Measurements from ENCODE around the gene NRL.
A peak's percentile ranks its signal among the peaks of the same experiment; 100 is the strongest.

NRL gene

DNA sequence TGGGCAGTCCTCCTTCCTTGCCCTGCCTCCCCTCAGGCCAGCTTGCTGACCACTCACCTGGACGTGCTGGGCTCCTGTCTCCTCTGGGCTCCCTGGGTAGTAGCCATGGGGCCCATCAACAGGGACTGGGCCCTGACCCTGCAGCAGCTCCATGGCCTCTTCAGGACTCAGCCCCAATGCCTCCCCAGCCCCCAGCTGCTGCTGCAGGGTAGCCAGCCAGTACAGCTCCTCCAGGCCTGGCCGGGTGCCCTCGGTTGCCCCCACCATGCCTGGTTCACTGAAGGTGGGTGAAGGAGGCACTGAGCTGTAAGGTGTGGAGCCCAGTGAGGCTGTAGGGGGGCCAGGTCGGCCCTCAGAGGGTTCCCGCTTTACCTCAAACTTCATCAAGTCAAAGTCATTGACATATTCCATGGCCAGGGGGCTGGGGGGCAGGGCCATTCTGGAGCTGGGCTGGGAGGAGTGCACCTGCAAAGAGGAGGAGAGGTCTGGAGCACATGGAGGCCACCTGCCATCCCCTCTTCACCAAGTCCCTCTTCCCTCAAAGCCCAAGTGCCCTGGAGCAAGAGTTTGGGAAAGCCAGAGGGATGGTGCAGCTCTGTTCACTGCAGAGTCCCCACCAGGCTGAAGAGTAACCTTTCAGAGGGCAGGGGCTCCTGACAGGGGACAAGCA, 32.2 kb downstream of the NRL start:
- no peak overlapping the region for H3K9ac ChIP-seq (ENCODE audit: low read length)
- no peaks in the 10 kb centered on the region for H3F3A ChIP-seq (ENCODE audit: insufficient read depth, low read length)
- H3K4me3 ChIP-seq (ENCODE audit: low read depth, low read length, poor library complexity, severe bottlenecking), result no peak overlapping the region
- no peak for TF ChIP-seq EZH2 (IDR thresholded peaks at IDR 0.05; ENCODE audit: borderline replicate concordance, low read length)
- TF ChIP-seq, protein P1, sequence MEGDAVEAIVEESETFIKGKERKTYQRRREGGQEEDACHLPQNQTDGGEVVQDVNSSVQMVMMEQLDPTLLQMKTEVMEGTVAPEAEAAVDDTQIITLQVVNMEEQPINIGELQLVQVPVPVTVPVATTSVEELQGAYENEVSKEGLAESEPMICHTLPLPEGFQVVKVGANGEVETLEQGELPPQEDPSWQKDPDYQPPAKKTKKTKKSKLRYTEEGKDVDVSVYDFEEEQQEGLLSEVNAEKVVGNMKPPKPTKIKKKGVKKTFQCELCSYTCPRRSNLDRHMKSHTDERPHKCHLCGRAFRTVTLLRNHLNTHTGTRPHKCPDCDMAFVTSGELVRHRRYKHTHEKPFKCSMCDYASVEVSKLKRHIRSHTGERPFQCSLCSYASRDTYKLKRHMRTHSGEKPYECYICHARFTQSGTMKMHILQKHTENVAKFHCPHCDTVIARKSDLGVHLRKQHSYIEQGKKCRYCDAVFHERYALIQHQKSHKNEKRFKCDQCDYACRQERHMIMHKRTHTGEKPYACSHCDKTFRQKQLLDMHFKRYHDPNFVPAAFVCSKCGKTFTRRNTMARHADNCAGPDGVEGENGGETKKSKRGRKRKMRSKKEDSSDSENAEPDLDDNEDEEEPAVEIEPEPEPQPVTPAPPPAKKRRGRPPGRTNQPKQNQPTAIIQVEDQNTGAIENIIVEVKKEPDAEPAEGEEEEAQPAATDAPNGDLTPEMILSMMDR (IDR thresholded peaks at IDR 0.05; ENCODE audit: low read length), result no peak
- 0 out of 2 replicates have a peak, but pooled peaks cover 7% of the 10 kb centered on the region for H3K27me3 ChIP-seq (ENCODE audit: insufficient read depth, low read length)
- no peak overlapping the region for H2AFZ ChIP-seq (ENCODE audit: low read length)
- H4K20me1 ChIP-seq (ENCODE audit: insufficient read depth, low read length), result no peaks in the 10 kb centered on the region
- H3K9me3 ChIP-seq (ENCODE audit: low read length), result no peaks in the 10 kb centered on the region
- H3K4me1 ChIP-seq (ENCODE audit: insufficient read depth, low read length, severe bottlenecking), result peaks cover 12% of the 10 kb centered on the region
- no peaks in the 10 kb centered on the region for H3K9me2 ChIP-seq (ENCODE audit: low read depth, low read length)
- H3K36me3 ChIP-seq (ENCODE audit: insufficient read depth, low read length), result no peaks in the 10 kb centered on the region
- H3K4me2 ChIP-seq (ENCODE audit: low read length), result no peak overlapping the region
- H3K27ac ChIP-seq (ENCODE audit: low read depth, low read length, poor library complexity, severe bottlenecking), result no peak overlapping the region
- H3K79me2 ChIP-seq (ENCODE audit: insufficient read depth, low read length), result no peaks in the 10 kb centered on the region

DNA sequence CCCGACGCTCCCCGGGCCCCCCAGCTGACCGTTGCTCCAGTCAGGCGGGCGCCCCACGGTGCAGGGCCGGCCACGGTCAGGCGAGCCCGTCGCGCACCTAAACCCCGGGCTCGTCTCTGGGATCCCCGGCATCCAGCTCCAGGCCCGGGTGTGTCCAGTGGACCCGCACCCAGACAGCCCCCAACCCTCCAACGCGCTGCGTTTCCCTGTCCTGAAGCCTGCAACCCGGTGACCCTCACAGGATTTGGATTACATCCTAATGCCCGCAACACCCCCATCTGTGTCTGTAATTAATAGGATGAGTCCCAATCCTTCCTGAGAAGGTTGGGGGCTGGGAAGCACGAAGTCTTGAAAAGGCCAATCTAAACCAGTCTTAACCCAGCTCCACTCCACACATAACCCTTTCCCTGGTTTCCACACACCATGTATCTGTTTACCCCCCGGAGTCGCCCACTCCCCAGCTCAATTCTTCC, 33.0 kb downstream of the NRL start:
- no peak for TF ChIP-seq EZH2 (IDR thresholded peaks at IDR 0.05; ENCODE audit: borderline replicate concordance, low read length)
- TF ChIP-seq, protein P1 (IDR thresholded peaks at IDR 0.05; ENCODE audit: low read length), result no peak
- Histone ChIP-seq H3K27me3 (ENCODE audit: insufficient read depth, low read length) (0 out of 2 replicates have a peak, but pooled peaks cover 7% of the 10 kb centered on the region), H3K9me2 (ENCODE audit: low read depth, low read length) (no peaks in the 10 kb centered on the region), H3K4me1 (ENCODE audit: insufficient read depth, low read length, severe bottlenecking) (peaks cover 12% of the 10 kb centered on the region), H4K20me1 (ENCODE audit: insufficient read depth, low read length) (no peaks in the 10 kb centered on the region), H3K9ac (ENCODE audit: low read length) (peak overlapping the region; percentile 69), H3K27ac (ENCODE audit: low read depth, low read length, poor library complexity, severe bottlenecking) (no peak overlapping the region), H2AFZ (ENCODE audit: low read length) (no peak overlapping the region), H3K36me3 (ENCODE audit: insufficient read depth, low read length) (no peaks in the 10 kb centered on the region), H3F3A (ENCODE audit: insufficient read depth, low read length) (no peaks in the 10 kb centered on the region), H3K4me2 (ENCODE audit: low read length) (peak overlapping the region; percentile 95), H3K4me3 (ENCODE audit: low read depth, low read length, poor library complexity, severe bottlenecking) (peak overlapping the region; percentile 67), H3K79me2 (ENCODE audit: insufficient read depth, low read length) (no peaks in the 10 kb centered on the region), H3K9me3 (ENCODE audit: low read length) (no peaks in the 10 kb centered on the region)

DNA sequence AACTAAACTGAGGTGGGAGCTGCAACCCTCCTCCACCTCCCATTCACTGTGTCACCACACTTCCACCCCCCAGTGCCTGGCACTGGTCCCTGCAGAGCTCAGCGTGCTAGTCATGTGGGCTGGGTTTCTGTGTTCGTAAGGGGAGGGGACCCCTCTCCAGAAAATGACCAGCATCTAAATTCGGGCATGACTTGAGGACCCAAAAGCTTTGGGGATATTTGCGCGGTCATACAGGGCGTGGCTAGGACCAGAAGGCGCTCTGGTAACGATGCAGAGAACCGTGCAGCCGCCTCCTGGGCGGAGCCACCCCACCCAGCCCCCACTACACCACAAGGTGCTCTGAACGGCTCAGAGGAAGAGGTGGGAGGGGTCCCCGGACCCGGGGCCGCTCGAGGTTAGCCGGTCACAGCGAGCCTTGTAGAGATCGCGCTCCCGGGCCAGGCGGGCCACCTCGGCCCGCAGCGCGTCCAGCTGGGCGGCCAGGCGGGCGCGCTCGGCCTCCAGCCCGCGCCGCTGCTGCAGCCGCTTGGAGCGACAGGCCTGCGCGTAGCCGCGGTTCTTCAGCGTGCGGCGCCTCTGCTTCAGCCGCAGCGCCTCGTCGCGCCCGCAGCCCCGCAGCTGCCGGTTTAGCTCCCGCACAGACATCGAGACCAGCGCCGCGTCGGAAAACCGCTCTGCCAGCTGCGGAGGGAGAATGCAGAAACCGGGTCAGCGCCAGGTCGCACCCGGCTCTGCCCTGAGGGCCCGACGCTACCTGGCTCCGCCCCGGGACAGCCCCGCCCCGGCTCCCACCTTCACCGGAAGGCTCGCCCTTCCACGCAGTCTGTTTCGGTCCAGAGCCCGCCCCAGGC, 33.6 kb downstream of the NRL start:
- peak overlapping the region; percentile 67 for H3K4me3 ChIP-seq (ENCODE audit: low read depth, low read length, poor library complexity, severe bottlenecking)
- no peaks in the 10 kb centered on the region for H3K9me3 ChIP-seq (ENCODE audit: low read length)
- peaks cover 12% of the 10 kb centered on the region for H3K4me1 ChIP-seq (ENCODE audit: insufficient read depth, low read length, severe bottlenecking)
- H2AFZ ChIP-seq (ENCODE audit: low read length), result peak overlapping the region; percentile 35
- TF ChIP-seq, protein P1 (IDR thresholded peaks at IDR 0.05; ENCODE audit: low read length), result no peak; the same call in 1 of the 2 replicates
- TF ChIP-seq EZH2 (IDR thresholded peaks at IDR 0.05; ENCODE audit: borderline replicate concordance, low read length), result no peak
- peak overlapping the region; percentile 95 for H3K4me2 ChIP-seq (ENCODE audit: low read length)
- H3K36me3 ChIP-seq (ENCODE audit: insufficient read depth, low read length), result no peaks in the 10 kb centered on the region
- H3F3A ChIP-seq (ENCODE audit: insufficient read depth, low read length), result no peaks in the 10 kb centered on the region
- H3K27me3 ChIP-seq (ENCODE audit: insufficient read depth, low read length), result 0 out of 2 replicates have a peak, but pooled peaks cover 7% of the 10 kb centered on the region
- H3K9ac ChIP-seq (ENCODE audit: low read length), result peak overlapping the region; percentile 69
- no peak overlapping the region for H3K27ac ChIP-seq (ENCODE audit: low read depth, low read length, poor library complexity, severe bottlenecking)
- no peaks in the 10 kb centered on the region for H3K9me2 ChIP-seq (ENCODE audit: low read depth, low read length)
- H3K79me2 ChIP-seq (ENCODE audit: insufficient read depth, low read length), result no peaks in the 10 kb centered on the region
- H4K20me1 ChIP-seq (ENCODE audit: insufficient read depth, low read length), result no peaks in the 10 kb centered on the region
